Natural killer cell treated with Interleukin-12 subunit alpha and Interleukin-12 subunit beta and Interleukin-15 and Interleukin-18, amount 100 ng/mL, for 72 hours (primary cell): ENCODE measurements around the gene COPS8. TPM values are rescaled to one million over a fixed set of nuclear protein-coding genes. Genes with fewer than 3 reads are reported as not detected.
A peak's percentile ranks its signal among the peaks of the same experiment; 100 is the strongest.

ENCODE experiments used
- ATAC-seq, 2 donors: fragments of 150-1000 bp; cut with Tn5 transposase in 1 of 2; sonication (Bioruptor Pico), chemical (Tn5 transposase) in 1 of 2; 2 replicates each; pipeline ENCODE4 v1.10.0; 2021
- DNase-seq: peaks from one replicate; pipeline ENCODE4 v3.0.0; 2022; ENCODE audit warnings: low spot score
- H3K27ac Mint-ChIP-seq, 2 donors: 1 replicate in 1 of 2; 2 replicates in 1 of 2; pipeline ENCODE4 v1.8.0; 2022; ENCODE audit warnings: mixed read lengths in 2 of 2, mild to moderate bottlenecking in 1 of 2, moderate library complexity in 1 of 2
- H3K27me3 Mint-ChIP-seq, 2 donors: 1 replicate in 1 of 2; 2 replicates in 1 of 2; pipeline ENCODE4 v1.8.0; 2022; ENCODE audit warnings: mixed read lengths in 2 of 2
- H3K36me3 Mint-ChIP-seq: one replicate; pipeline ENCODE4 v1.8.0; 2022; ENCODE audit warnings: mixed read lengths
- H3K4me1 Mint-ChIP-seq, 2 donors: 1 replicate in 1 of 2; 2 replicates in 1 of 2; pipeline ENCODE4 v1.8.0; 2022; ENCODE audit warnings: low read depth in 2 of 2, mixed read lengths in 2 of 2, mild to moderate bottlenecking in 1 of 2
- H3K4me3 Mint-ChIP-seq: one replicate; pipeline ENCODE4 v1.8.0; 2022; ENCODE audit warnings: mixed read lengths
- H3K9me3 Mint-ChIP-seq: 2 replicates; pipeline ENCODE4 v1.8.0; 2022; ENCODE audit warnings: mixed read lengths
- total RNA-seq, 2 donors: library from RNA; stranded (reverse); gene quantifications; one replicate each; pipeline ENCODE4 v1.2.3, GENCODE V29; 2022

Gene COPS8
- total RNA-seq, 2 donors from 2014 or later: 44.1 to 50.6 TPM

DNA sequence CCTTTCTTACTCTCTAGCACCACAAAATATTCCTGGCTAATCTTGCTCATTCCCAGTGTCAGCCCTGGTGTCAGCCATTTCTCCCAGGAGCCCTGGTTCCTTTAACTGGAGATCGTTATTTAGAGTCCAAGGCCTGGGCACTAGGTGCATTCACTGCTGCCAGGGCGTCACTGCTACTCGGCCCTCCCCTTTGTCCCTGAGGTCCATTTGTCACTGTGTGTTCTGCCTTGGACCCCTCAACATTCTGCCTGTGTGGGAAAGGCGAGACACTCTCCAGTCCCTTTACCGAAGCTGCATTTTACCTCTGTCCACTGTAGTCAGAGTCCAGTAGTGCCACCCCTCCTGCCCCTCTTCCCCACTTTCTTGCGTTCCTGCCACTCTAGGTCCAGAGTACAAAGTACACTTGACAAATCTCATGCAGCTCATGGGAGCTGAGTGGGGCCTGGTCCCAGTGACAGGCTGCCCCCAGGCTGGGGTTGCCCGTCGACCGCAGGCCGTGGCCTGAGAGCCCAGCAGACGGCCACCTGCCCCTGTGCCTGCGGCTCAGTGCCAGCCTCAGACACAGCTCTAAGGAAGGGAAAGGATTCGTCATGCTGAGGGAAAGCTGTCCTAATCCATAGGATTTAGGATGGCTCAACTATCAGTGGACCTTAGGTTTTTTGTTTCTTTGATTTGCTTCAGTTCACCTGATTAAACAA lies 52.1 kb downstream of the COPS8 start:
- Mint-ChIP-seq H3K4me1 (no peaks in the 10 kb centered on the region), H3K9me3 (no peaks in the 10 kb centered on the region), H3K27me3 (peaks cover 0 to 5% of the 10 kb centered on the region in 2 donors), H3K36me3 (no peaks in the 10 kb centered on the region), H3K4me3 (no peak overlapping the region), H3K27ac (no peak overlapping the region)
- no peak for ATAC-seq
- no peak for DNase-seq

DNA sequence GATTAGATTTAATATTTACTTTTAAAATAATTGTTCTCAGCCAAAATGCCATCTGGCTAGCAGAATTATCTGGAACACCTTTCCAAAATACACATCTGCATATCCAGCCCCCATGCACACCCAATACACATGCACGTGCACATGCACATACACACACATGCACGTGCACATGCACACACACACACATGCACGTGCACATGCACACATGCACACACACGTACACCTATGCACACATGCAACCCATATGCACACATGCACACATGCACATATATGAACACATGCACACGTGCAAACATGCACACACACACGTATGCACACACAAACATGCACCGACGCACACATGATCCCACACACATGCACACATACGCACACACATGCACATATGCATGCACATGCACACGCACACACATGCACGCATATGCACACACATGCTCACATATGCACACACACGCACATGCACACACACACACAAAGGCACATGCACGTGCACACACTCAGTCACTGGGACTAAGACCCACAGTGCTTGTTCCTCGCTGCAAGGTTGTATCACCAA lies 53.5 kb downstream of the COPS8 start:
- DNase-seq (no peak), ATAC-seq (peak in 1 of 2 donors; percentile 26)
- no peak overlapping the region for H3K4me3 Mint-ChIP-seq
- H3K4me1 Mint-ChIP-seq: no peaks in the 10 kb centered on the region
- H3K36me3 Mint-ChIP-seq: no peaks in the 10 kb centered on the region
- H3K27ac Mint-ChIP-seq: no peak overlapping the region
- no peaks in the 10 kb centered on the region for H3K9me3 Mint-ChIP-seq
- H3K27me3 Mint-ChIP-seq: peaks cover 7% of the 10 kb centered on the region in 2 donors

DNA sequence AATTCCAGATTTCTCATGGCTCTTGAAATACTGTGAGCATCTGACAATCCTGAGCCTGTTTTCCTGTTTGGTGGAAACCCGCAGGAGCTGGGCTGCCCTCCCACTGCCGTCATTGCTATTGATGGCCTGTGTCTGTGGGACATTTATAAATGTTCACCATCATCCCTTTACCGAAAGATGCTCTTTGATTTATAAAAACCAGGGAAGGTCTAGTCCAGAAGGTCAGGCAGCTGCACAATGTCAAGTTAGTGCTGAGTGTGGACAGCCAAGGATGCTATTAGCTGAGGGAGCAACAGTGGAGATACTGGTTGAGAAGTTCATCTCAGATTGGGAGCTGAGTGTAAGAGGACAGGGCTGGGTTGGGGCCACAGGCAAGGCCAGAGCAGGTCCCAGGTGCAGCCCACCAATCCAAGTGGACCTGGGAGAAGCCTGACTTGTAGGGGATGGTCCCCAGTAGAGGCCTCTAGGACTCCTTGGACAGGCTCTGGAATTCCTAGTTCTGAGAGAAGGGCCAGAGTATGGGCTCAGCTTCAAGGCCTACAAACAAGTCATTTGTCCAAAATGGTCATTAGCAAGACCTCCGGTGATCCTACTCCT lies 55.1 kb downstream of the COPS8 start:
- no peaks in the 10 kb centered on the region for H3K9me3 Mint-ChIP-seq
- no peak for DNase-seq
- no peaks in the 10 kb centered on the region for H3K36me3 Mint-ChIP-seq
- ATAC-seq: peak in 1 of 2 donors; percentile 26
- H3K27me3 Mint-ChIP-seq: peaks cover 11 to 13% of the 10 kb centered on the region in 2 donors
- H3K4me3 Mint-ChIP-seq: no peak overlapping the region
- no peaks in the 10 kb centered on the region for H3K4me1 Mint-ChIP-seq
- no peak overlapping the region for H3K27ac Mint-ChIP-seq

DNA sequence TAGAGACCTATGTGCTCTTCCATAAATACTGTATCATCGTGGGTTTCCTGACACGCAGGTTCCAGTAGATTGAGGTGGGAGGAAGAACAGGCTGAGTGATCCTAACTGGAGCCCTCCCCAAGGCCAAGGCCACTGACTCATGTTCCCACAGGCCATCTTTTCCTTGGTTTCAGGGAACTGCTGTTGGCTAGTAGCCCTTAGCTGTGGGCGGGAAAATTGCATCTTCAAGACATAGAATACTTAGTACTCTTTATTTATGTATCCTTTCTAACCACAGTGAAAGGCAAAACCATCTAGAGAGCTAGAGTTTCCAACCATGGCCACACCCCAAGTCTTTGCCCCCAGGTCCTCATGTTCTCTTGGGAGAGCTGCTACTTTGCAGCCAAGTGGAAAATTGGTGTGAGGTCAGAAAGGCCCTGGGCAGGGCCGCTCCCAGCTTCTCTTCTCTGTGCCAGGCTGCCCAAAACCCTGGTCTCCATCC lies 55.9 kb downstream of the COPS8 start:
- no peak for DNase-seq
- no peak overlapping the region for H3K27ac Mint-ChIP-seq
- H3K4me1 Mint-ChIP-seq: no peaks in the 10 kb centered on the region
- H3K27me3 Mint-ChIP-seq: peaks cover 11 to 13% of the 10 kb centered on the region in 2 donors
- peaks cover 8% of the 10 kb centered on the region for H3K36me3 Mint-ChIP-seq
- no peaks in the 10 kb centered on the region for H3K9me3 Mint-ChIP-seq
- no peak overlapping the region for H3K4me3 Mint-ChIP-seq
- no peak for ATAC-seq

DNA sequence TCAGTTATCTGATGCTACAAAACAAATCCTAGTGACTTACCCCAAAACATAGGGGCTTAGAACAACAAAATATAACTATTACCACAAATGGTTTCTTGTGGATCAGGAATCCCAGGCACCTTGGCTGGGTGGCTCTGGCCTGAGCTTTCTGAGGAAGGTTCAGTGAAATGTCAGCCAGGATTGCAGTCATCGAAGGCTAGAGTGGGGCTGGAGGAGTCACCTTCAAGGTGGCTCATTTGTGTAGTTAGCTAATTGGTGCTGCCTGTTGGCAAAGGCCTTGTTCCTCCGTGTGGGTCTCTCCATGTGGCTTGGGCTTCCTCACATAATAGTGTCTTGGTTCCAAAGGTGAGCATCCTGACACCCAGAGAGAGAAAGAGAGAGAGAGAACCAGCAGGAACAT lies 57.4 kb downstream of the COPS8 start:
- peaks cover 13% of the 10 kb centered on the region for H3K36me3 Mint-ChIP-seq

DNA sequence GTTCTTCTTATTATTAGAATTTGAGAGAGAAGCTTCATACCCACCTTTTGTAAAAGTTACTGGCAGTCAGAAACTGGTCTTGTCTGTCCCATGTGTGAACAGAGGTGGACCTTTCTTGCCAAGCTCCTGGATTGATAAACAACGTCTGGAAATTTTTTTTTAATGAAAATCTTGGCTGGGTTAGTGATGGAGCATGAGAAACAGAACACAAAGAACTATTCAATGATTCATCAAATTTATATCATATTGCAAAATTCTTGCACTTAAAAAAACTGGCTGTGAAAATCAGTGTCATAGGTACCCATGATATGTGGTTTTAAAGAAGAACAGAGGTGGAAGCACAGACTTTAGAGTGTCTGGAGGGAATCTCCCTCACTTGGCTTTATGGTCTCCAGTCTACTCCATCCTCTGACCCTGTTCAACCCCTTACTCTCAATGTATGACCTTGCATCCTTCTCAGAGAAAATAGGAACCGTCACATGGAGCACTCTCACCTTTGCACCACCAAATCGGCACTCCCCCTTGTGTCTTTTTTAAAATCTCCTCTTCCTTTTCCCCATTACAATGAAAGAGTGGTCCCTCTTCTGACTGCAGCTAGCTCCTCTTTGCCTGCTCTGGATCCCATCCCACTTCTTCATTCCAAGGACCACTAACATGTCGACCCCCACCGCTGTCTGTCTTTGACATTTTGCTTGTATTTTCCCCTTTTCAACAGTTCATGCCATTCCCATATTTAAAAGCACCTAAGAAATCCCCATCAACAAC lies 58.2 kb downstream of the COPS8 start:
- DNase-seq (no peak), ATAC-seq (no peak)
- no peaks in the 10 kb centered on the region for H3K9me3 Mint-ChIP-seq
- H3K27me3 Mint-ChIP-seq: peaks cover 6 to 13% of the 10 kb centered on the region in 2 donors
- no peaks in the 10 kb centered on the region for H3K4me1 Mint-ChIP-seq
- peaks cover 13% of the 10 kb centered on the region for H3K36me3 Mint-ChIP-seq
- H3K4me3 Mint-ChIP-seq: no peak overlapping the region
- H3K27ac Mint-ChIP-seq: no peak overlapping the region

More for the DNA sequence above, 57.4 kb downstream of the COPS8 start:
- no peak overlapping the region for H3K4me3 Mint-ChIP-seq
- no peak overlapping the region for H3K27ac Mint-ChIP-seq
- H3K9me3 Mint-ChIP-seq: no peaks in the 10 kb centered on the region
- no peaks in the 10 kb centered on the region for H3K4me1 Mint-ChIP-seq
- ATAC-seq: no peak
- H3K27me3 Mint-ChIP-seq: peaks cover 6 to 13% of the 10 kb centered on the region in 2 donors
- DNase-seq: no peak

DNA sequence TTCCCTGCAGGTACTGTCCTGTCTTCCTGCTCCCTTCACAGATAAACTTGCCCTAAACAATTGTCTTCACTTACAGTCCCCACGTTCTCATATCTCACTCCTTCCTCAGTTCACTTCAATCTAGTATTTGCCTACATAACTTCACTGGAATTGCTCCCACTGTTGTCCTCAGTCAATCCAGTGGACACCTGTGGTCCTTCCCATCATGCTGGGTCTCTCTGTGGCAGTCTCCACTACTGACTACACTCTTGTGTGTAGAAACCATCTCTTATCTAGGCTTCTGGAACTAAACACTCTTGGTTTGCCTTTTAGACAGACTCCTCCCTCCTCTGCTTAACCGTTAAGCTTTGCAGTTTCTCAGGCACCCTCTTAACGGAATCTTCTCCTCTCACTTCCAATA lies 58.8 kb downstream of the COPS8 start:
- Mint-ChIP-seq H3K9me3 (no peaks in the 10 kb centered on the region), H3K36me3 (peaks cover 13% of the 10 kb centered on the region), H3K4me1 (no peaks in the 10 kb centered on the region), H3K4me3 (no peak overlapping the region), H3K27me3 (peaks cover 6 to 13% of the 10 kb centered on the region in 2 donors), H3K27ac (no peak overlapping the region)
- no peak for ATAC-seq
- no peak for DNase-seq

DNA sequence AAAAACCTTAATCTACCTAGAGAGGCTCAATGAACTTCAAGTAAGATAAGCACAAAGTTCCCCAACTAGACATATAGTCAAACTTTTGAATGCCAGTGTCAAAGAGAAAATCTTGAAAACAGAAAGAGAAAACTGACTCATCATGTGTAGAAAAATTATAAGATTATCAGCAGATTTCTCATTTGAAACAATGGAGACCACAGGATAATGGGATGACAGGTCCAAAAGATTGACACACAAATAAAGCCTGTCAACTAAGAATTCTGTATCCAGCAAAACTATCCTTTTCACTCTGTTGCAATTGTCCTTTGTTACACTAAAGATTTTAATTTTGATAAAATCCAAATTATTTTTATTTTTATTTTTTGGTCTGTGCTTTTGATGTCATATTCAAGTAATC lies 61.6 kb downstream of the COPS8 start:
- H3K4me1 Mint-ChIP-seq: no peaks in the 10 kb centered on the region
- no peak for ATAC-seq
- H3K4me3 Mint-ChIP-seq: no peak overlapping the region
- H3K9me3 Mint-ChIP-seq: no peaks in the 10 kb centered on the region
- H3K27ac Mint-ChIP-seq: no peak overlapping the region
- H3K36me3 Mint-ChIP-seq: peaks cover 13% of the 10 kb centered on the region
- peaks cover 6 to 13% of the 10 kb centered on the region in 2 donors for H3K27me3 Mint-ChIP-seq
- no peak for DNase-seq

DNA sequence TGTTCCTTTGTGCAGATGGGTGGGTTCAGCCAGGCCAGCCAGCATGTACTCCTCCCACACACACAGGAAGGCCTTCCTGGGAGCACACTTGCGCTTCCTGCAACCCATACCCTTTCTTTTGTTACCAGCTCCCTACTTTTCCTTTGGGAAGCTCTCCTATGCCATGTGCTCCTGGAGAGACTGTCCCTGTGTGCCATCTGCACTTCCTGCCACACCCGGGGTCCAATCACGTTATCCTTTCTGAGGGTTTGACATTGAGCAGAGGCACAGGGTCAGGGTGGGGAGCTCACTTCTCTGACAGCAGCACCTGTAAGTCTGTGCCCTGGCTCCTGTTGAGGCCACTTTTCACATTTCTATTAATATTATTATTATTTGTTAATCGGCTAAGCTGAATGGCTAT lies 62.9 kb downstream of the COPS8 start:
- ATAC-seq: no peak
- Mint-ChIP-seq H3K27me3 (peaks cover 6 to 12% of the 10 kb centered on the region in 2 donors), H3K4me3 (no peak overlapping the region), H3K36me3 (peaks cover 13% of the 10 kb centered on the region), H3K9me3 (no peaks in the 10 kb centered on the region), H3K27ac (no peak overlapping the region), H3K4me1 (no peaks in the 10 kb centered on the region)
- DNase-seq: no peak

DNA sequence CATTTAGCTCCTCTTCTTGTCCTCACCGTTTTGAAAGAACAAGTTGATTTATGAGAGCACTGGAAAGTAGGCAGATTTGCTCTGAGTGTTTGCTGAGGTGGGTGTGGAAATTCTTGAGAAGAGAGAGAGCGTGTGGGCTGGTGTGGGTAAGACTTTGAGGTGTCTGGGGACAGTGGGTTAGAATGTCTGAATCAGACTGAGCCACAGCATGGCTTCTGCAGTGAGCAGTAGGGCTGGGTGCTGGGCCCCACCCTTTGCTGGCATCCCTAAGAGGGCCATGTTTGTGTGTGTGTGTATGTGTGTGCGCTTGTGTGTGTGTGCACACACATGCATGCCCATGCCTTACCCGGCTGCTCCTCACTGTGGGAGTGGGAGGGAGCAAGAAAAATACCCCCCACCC lies 63.7 kb downstream of the COPS8 start:
- Mint-ChIP-seq H3K4me3 (no peak overlapping the region), H3K27me3 (peaks cover 1 to 4% of the 10 kb centered on the region in 2 donors), H3K27ac (no peak overlapping the region), H3K4me1 (no peaks in the 10 kb centered on the region), H3K9me3 (no peaks in the 10 kb centered on the region), H3K36me3 (peaks cover 13% of the 10 kb centered on the region)
- DNase-seq (no peak), ATAC-seq (no peak)
